Spleen (tissue), 11 donors: ENCODE measurements around the gene DIP2C. TPM values are rescaled to one million over a fixed set of nuclear protein-coding genes. Genes with fewer than 3 reads are reported as not detected.
"Not testable (repeated sequence)": the region's sequence is repeated elsewhere in the genome, so short reads cannot be mapped to it uniquely, and the experiment has no call there.

Source experiments
- DNase-seq: peaks from one replicate; pipeline ENCODE4 v3.0.0-alpha.2; 2020
- H3K27ac ChIP-seq, 8 donors: fragments of 200-600 bp; sonication (generic) in 7 of 8; 1 replicate in 4 of 8; 2 replicates in 4 of 8; pipeline versions ENCODE4 v1.5.0 to v1.8.0; 2016 to 2021; ENCODE audit warnings: inconsistent platforms in 4 of 8, mild to moderate bottlenecking in 4 of 8, moderate library complexity in 1 of 8
- H3K27me3 ChIP-seq, 7 donors: fragments of 200-600 bp; sonication (generic) in 6 of 7; replicated peaks in 1 of 7; 1 replicate in 4 of 7; 2 replicates in 3 of 7; pipeline versions ENCODE4 v1.5.0 to v1.8.0; 2016 to 2021; ENCODE audit warnings: inconsistent platforms in 3 of 7, mild to moderate bottlenecking in 1 of 7
- H3K36me3 ChIP-seq, 6 donors: fragments of 200-600 bp; sonication (generic) in 5 of 6; 1 replicate in 4 of 6; 2 replicates in 2 of 6; pipeline versions ENCODE4 v1.5.0 to v1.8.0; 2016 to 2021; ENCODE audit warnings: inconsistent platforms in 2 of 6
- H3K4me1 ChIP-seq, 6 donors: fragments of 200-600 bp; sonication (generic) in 5 of 6; 1 replicate in 3 of 6; 2 replicates in 3 of 6; pipeline versions ENCODE4 v1.5.0 to v1.8.0; 2016 to 2021; ENCODE audit warnings: inconsistent platforms in 3 of 6
- H3K4me3 ChIP-seq, 8 donors: fragments of 200-600 bp; sonication (generic) in 7 of 8; 1 replicate in 4 of 8; 2 replicates in 4 of 8; pipeline versions ENCODE4 v1.5.0 to v1.8.0; 2016 to 2021; ENCODE audit warnings: inconsistent platforms in 4 of 8, mild to moderate bottlenecking in 4 of 8, moderate library complexity in 2 of 8
- H3K9me3 ChIP-seq, 8 donors: fragments of 200-600 bp; sonication (generic) in 7 of 8; 1 replicate in 4 of 8; 2 replicates in 4 of 8; pipeline versions ENCODE4 v1.5.0 to v1.8.0; 2016 to 2021; ENCODE audit warnings: inconsistent platforms in 4 of 8
- POLR2A ChIP-seq, 3 donors: fragments of 450-650 bp; IDR thresholded peaks; one replicate each; pipeline ENCODE4 v1.5.1; 2017; ENCODE audit warnings: antibody characterized with exemption in 3 of 3, mild to moderate bottlenecking in 1 of 3
- POLR2AphosphoS5 ChIP-seq, 3 donors: sonication (generic); formaldehyde crosslinking; IDR thresholded peaks; one replicate each; pipeline ENCODE4 v1.5.1; 2017; ENCODE audit warnings: antibody characterized with exemption in 3 of 3
- WGBS, 5 donors: extraction: QIAGEN DNeasy Blood & Tissue Kit in 3 of 5; methylation state at CpG; one replicate each; pipeline versions ENCODE4 v1.1.5 to v1.1.7; 2013 to 2018; 5-methylcytosine and 5-hydroxymethylcytosine counted together
- intact Hi-C: fragments of 100-400 bp; cut with DNase I; formaldehyde crosslinking; loops from one replicate; pipeline ENCODE4 v1.15.0; 2023; ENCODE audit warnings: low total_unique reads
- polyA plus RNA-seq, 3 donors: library from polyadenylated mRNA; stranded (reverse); fragments of 200-250 nt; gene quantifications; one replicate each; pipeline ENCODE4 v1.2.1, GENCODE V29; 2013
- total RNA-seq, 7 donors: library from RNA; depleted of rRNA in 3 of 7; stranded (reverse); fragments of >200 nt in 3 of 7; fragmentation: NEBNext Ultra II Directional in 4 of 7; extraction: Animal tissue kit (Norgen Biotek cat#: 25700) in 4 of 7; gene quantifications; one replicate each; pipeline versions ENCODE4 v1.1.0 to v1.2.1, GENCODE V29; 2016 to 2021
- TF ChIP-seq, protein P1 (sequence below), 11 experiments: fragments of 200-600 bp in 7 of 11; fragments of 450-650 bp in 4 of 11; sonication (generic) in 4 of 11; IDR thresholded peaks in 8 of 11; conservative IDR thresholded peaks in 3 of 11; 1 replicate in 7 of 11; 2 replicates in 4 of 11; pipeline versions ENCODE4 v1.4.0 to v1.8.0; 2016 to 2021; ENCODE audit warnings: antibody characterized with exemption in 11 of 11, inconsistent platforms in 4 of 11, mild to moderate bottlenecking in 1 of 11
- donor health status: healthy with polysubstance abuse.
- donor health status: DM: no; HTN: no; CAD: no; lungs with moderate emphysema.
- donor health status: DM: no; HTN: no; CAD: no.
- donor health status: Bipolar disorder and iron deficiency.
- donor health status: healthy.
- donor health status: DM: no; HTN: no; CAD: no.
- donor health status: DM: yes; HTN: yes; CAD: no.

Gene DIP2C
- total and polyA plus RNA-seq, 10 donors = 2.2 to 13.1 (median 9.0) TPM

DNA sequence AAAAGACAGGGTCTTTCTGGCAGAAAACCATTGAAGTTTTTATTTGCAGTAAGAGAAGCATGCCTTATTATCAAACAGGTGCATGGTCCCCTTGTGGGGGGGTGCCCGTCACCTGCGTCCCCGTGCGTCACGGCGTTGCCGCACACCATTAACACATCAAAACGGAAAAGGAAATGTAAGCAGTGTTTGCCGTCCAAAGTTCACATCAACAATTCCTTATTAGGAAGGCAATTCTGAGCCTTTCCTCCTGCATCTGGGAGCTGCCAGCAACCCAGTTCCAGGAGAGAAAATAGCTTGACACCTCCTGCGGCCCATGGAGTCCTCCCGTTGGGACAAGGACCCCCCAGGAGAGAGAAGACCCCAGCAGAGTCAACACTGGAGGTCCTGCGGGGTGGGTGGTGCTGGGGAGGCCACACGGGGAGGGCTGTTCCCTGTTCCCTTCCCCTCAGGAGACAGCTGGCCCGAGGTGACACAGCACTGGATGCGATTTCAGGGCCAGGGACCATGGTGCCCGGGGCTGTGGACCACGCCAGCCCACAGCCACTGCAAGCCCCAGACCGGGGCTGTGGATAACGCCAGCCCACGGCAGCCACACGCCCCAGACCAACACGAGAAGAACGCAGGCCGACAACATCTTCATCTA lies 39.5 kb downstream of the DIP2C start:
- DNase-seq = no peak
- 68 to 75% (median 74%) methylated on average over 21 to 24 of the region's 24 CpGs for WGBS, 5 donors
- intact Hi-C loops = no loop called here
- Histone ChIP-seq H3K4me3 (no peak overlapping the region), H3K4me1 (peaks cover 0 to 11% (median 0%) of the 10 kb centered on the region in 6 donors), H3K27me3 (no peaks in the 10 kb centered on the region), H3K27ac (no peak overlapping the region), H3K36me3 (no peaks in the 10 kb centered on the region), H3K9me3 (peaks cover 0 to 6% (median 5%) of the 10 kb centered on the region in 8 donors)
- TF ChIP-seq POLR2AphosphoS5 (IDR thresholded peaks at IDR 0.05) = no peak
- no peak for TF ChIP-seq POLR2A (IDR thresholded peaks at IDR 0.05)
- TF ChIP-seq, protein P1, sequence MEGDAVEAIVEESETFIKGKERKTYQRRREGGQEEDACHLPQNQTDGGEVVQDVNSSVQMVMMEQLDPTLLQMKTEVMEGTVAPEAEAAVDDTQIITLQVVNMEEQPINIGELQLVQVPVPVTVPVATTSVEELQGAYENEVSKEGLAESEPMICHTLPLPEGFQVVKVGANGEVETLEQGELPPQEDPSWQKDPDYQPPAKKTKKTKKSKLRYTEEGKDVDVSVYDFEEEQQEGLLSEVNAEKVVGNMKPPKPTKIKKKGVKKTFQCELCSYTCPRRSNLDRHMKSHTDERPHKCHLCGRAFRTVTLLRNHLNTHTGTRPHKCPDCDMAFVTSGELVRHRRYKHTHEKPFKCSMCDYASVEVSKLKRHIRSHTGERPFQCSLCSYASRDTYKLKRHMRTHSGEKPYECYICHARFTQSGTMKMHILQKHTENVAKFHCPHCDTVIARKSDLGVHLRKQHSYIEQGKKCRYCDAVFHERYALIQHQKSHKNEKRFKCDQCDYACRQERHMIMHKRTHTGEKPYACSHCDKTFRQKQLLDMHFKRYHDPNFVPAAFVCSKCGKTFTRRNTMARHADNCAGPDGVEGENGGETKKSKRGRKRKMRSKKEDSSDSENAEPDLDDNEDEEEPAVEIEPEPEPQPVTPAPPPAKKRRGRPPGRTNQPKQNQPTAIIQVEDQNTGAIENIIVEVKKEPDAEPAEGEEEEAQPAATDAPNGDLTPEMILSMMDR (IDR thresholded peaks at IDR 0.05 in 8 of 11, conservative IDR thresholded peaks at IDR 0.05 in 3 of 11) = no peak

DNA sequence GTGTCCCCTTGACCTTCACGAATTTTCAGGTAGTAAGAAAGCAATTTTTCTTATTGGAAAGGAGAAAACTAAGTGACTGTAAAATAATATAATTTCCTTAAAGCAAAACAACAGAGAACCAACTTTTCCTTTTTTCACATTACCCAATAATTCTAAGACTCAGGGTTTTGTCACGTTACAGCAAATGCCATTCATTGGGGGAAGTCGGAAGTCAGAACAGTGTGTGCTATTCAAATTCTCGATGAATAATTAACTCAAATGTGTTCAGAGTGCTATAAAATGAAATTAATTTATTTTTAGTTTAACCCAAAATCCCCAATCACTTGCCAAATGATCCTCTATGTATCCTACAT lies 40.0 kb downstream of the DIP2C start:
- TF ChIP-seq, protein P1 (IDR thresholded peaks at IDR 0.05 in 8 of 11, conservative IDR thresholded peaks at IDR 0.05 in 3 of 11) = no peak
- TF ChIP-seq POLR2AphosphoS5 (IDR thresholded peaks at IDR 0.05) (no peak), POLR2A (IDR thresholded peaks at IDR 0.05) (no peak)
- no peak overlapping the region for H3K4me3 ChIP-seq
- intact Hi-C loops = no loop called here
- no peak for DNase-seq
- no peaks in the 10 kb centered on the region for H3K27me3 ChIP-seq
- H3K36me3 ChIP-seq = no peaks in the 10 kb centered on the region
- WGBS, 5 donors = 81 to 89% (median 88%) methylated on average over 4 of the region's 4 CpGs
- H3K9me3 ChIP-seq = peaks cover 0 to 11% (median 10%) of the 10 kb centered on the region in 8 donors
- no peak overlapping the region for H3K27ac ChIP-seq
- H3K4me1 ChIP-seq = peaks cover 0 to 9% (median 0%) of the 10 kb centered on the region in 6 donors

DNA sequence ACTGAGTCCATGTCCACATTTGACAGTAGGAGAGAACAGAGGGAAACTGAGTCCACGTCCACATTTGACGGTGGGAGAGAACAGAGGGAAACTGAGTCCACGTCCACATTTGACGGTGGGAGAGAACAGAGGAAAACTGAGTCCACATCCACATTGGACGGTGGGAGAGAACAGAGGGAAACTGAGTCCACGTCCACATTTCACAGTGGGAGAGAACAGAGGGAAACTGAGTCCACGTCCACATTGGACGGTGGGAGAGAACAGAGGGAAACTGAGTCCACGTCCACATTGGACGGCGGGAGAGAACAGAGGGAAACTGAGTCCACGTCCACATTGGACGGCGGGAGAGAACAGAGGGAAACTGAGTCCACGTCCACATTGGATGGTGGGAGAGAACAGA lies 42.4 kb downstream of the DIP2C start:
- H3K27me3 ChIP-seq, H3K36me3 ChIP-seq, intact Hi-C loops, H3K27ac ChIP-seq, H3K4me3 ChIP-seq, H3K4me1 ChIP-seq, DNase-seq: not testable (repeated sequence)
- 89 to 97% (median 94%) methylated on average over 13 to 15 of the region's 15 CpGs for WGBS, 5 donors
- peaks cover 0 to 15% (median 13%) of the 10 kb centered on the region in 8 donors for H3K9me3 ChIP-seq

DNA sequence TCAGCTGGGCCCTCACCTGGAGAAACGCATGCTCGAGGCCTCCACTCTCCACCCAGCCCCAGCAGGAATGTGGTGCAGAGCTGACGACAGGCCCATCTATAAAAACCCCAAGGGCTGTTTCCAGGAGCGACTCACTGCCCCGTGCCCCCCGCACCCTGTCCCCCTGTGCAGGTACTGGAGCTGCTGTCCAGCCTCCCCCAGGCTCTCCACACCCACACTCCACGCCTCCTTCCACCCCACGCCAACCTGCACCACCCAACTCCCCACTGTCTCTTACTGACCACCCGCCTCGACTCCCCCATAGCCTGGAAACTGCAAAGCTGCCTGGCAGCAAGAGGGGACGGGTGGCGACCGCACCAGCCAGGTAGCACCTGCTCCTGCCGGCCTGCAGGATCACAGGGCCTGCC lies 43.3 kb downstream of the DIP2C start:
- no peaks in the 10 kb centered on the region for H3K36me3 ChIP-seq
- no peaks in the 10 kb centered on the region for H3K27me3 ChIP-seq
- DNase-seq = no peak
- intact Hi-C loops = no loop called here
- H3K9me3 ChIP-seq = peaks cover 0 to 15% (median 13%) of the 10 kb centered on the region in 8 donors
- TF ChIP-seq, protein P1 (IDR thresholded peaks at IDR 0.05 in 8 of 11, conservative IDR thresholded peaks at IDR 0.05 in 3 of 11) = no peak
- TF ChIP-seq POLR2A (IDR thresholded peaks at IDR 0.05) = no peak
- TF ChIP-seq POLR2AphosphoS5 (IDR thresholded peaks at IDR 0.05) = no peak
- 84 to 92% (median 89%) methylated on average over 13 to 14 of the region's 14 CpGs for WGBS, 5 donors
- H3K4me3 ChIP-seq = no peak overlapping the region
- no peak overlapping the region for H3K27ac ChIP-seq
- H3K4me1 ChIP-seq = peaks cover 0 to 9% (median 0%) of the 10 kb centered on the region in 6 donors
